Inflammatory macrophage treated with lipopolysaccharide for 1 hour (primary cell): ENCODE measurements around the gene ARHGEF33.
"Not testable (repeated sequence)": the region's sequence is repeated elsewhere in the genome, so short reads cannot be mapped to it uniquely, and the experiment has no call there.

Experiments
- DNase-seq, 2 donors: peaks; one replicate each; pipeline ENCODE4 v3.0.0-alpha.2; 2020 to 2022

Gene ARHGEF33

DNA sequence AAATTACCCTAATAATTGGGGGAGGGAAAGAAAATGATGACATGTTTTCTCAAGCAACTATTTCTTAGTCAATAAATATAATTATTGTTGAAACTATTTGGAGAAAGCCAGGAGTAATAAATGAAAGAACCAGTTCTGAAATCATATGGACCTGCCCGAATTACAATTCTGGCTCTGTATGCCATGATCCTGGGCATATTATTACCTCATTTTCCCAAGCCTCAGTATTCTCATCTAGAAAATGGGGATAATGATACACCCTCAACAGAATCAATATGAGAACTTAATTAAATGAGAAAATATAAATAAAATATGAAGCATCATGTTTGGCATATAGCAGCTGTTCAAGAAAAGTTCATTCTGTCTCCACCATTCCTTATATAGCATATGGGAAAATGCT, 22.9 kb downstream of the ARHGEF33 start:
- DNase-seq, result no peak

DNA sequence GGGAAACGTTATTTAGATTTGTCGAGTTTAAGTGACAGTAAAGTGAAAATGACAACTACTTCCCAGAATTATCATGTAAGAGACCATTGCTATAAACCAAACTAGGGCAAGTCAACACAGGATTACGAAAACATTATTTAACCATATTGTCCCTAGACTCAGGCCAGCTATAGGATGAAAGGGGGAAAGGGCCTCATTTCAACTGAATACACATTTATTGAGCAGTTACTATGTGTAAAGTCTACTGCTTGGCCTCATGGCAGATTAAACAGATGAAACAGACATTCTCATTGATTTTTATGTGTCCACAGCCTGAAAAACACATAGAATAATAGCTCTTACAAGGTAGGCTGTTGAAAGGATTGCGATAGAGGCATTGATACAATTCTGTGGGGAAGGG, 32.7 kb downstream of the ARHGEF33 start:
- DNase-seq, result no peak

- no peak for DNase-seq
Measured at GRCh38 chr2:38922902-38923301, 33.2 kb downstream of the ARHGEF33 start.

GRCh38 chr2:38925982-38926381, 36.3 kb downstream of the ARHGEF33 start:
- DNase-seq, result no peak

GRCh38 chr2:38930600-38930999, 40.9 kb downstream of the ARHGEF33 start:
- DNase-seq, result no peak

DNA sequence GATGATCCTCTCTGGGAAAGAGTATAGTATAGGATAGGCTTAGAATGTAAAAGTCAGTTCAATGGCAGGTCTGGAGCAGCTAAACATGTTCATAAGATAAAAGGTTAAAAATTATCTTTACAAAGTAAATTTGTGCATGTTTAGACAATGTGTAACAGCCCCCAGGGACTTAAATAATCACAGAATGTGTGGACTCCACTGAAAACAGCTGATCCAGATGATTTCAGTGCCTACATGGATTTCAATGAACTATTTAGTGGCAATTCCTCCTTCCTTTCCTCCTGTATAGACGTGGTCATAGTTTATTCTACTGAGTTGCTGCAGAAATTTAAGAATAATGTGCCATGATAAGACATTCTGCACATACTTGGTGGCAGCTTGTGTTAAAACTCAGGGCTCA, 42.9 kb downstream of the ARHGEF33 start:
- DNase-seq, result no peak

GRCh38 chr2:38933653-38934052, 44.0 kb downstream of the ARHGEF33 start:
- DNase-seq, result no peak

DNA sequence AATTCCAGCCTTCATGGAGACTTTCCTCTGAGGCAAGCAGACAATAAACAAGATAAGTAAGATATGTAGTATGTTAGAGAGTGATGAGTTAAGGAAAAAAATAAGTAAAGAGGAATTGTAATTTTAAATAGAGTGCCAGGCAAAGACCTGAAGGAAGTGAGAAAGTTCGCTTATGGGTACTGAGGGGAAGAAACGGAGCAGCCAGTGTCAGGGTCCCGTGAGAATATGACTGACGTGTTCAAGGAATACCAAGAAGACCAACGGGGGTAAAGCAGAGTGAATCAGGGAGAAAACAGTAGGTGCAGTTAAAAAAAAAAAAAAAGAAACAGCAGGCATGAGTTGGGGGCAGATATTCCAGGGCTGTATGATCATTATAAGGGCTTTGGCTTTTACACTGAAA, 45.1 kb downstream of the ARHGEF33 start:
- DNase-seq, result no peak

- no peak for DNase-seq
Measured at GRCh38 chr2:38935568-38936172, 46.0 kb downstream of the ARHGEF33 start.

DNA sequence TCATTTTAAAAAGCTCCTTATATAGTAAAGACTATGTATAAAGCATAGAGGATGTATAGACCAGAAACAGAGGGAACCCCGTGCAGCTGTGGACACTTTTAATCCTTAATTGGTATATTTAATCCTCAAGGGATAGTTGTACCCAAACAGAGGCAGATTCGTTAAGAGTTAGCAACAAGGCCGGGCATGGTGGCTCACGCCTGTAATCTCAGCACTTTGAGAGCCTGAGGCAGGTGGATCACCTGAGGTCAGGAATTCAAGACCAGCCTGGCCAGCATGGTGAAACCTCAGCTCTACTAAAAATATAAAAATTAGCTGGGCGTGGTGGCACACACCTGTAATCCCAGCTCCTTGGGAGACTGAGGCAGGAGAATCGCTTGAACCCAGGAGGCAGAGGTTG, 46.8 kb downstream of the ARHGEF33 start:
- not testable (repeated sequence) for DNase-seq

DNA sequence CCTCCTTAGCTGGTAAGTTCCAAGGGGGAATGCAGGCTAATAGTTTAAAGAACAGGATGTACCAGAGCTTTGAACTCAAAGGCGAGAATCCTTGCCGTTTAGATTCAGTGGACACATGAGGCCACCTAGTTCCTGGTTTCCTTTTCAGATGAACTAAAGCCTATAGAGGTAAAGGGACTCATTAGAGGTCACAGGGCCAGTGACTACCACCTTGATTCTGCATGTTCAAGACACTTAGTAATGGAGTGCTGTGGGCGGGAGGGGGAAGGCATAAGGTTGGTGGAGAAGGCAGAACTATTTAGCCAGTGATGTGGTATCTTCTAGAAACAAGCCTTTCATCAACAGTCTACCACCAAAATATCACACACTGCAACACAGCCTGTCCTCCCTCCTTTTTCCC, 47.9 kb downstream of the ARHGEF33 start:
- DNase-seq, result no peak

DNA sequence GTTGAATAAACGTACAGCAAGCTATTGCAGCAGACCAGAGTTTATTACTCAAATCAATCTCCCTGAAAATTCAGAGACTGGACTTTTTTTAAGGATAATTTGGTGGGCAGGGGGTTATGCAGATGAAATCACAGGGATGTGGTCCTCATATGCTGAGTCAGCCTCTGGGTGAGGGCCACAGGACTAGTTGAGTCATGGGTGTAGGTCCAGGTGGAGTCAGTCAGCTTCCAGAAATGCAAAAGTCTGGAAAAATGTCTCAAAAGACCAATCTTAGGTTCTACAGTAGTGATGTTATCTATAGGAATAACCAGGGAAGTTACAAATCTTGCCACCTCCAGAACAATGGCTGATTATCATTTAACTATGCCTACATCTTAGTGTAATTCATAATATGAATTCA, 51.1 kb downstream of the ARHGEF33 start:
- no peak for DNase-seq

- no peak for DNase-seq
Measured at GRCh38 chr2:38943784-38944183, 54.1 kb downstream of the ARHGEF33 start.

GRCh38 chr2:38945372-38945771, 55.7 kb downstream of the ARHGEF33 start:
- no peak for DNase-seq

DNA sequence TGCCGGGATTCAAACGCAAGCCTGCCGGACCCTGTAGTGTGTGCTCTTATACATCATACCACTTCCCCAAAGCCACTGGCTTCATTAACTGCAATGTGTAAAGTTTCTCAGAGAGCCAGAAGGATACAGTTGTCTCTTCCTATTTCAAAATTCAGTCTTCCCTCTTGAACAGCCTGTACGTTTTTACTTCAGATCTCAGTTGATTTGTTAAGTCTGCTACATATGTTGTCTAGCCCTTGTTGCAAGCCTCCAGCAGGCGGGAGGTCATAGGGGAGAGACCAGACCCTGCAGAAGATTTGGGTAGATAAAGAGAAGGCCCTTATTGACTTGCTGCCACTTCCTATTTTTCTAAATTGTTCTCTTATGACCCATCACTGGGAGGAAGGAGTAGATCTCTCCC, 56.2 kb downstream of the ARHGEF33 start:
- peak; percentile 12 to 27 for DNase-seq

DNA sequence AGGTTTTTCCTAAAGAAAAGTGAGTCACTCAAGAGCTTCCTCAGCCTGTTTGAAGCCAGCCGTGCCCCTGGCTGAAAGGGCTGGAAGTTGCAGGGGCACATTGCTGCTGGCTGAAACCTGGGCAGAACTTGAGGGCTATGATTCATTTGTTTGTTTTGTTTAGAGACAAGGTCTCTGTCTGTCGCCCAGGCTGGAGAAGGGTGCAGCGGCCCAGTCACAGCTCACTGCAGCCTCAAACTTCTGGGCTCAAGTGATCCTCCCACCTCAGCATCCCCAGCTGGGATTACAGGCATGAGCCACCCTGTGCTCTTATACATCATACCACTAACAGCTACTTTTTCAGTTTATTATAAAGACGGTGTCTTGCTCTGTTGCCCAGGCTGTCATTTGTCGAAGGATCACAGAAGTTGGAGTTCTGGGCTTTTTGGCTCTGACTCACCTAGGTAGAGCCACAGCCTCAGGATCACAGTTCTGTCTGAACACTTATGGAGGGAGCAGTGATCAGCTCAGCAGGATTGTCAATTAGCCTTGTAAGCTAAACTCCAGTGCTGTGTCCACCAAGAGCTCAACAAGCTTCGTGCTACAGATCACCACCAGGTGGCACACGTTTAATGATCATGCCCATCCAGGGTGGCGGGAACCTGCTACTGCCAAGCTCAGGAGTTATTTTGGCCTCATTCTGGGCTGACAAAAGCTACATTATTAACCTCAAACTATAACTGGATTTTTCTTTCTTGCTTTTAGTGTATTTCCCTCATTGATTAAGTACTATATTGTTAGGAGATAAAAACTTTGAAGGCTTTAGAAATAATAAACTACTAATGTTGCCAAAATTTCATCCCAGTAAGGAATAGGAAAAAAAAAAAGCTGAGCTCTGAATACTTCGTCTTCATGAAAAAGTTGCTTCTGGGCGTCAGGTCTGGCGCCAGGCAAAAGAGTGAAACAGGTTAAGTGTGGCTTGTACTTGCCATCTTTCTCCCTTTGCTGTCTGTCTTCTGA, 57.9 kb downstream of the ARHGEF33 start:
- DNase-seq, result peak; percentile 44 to 76

DNA sequence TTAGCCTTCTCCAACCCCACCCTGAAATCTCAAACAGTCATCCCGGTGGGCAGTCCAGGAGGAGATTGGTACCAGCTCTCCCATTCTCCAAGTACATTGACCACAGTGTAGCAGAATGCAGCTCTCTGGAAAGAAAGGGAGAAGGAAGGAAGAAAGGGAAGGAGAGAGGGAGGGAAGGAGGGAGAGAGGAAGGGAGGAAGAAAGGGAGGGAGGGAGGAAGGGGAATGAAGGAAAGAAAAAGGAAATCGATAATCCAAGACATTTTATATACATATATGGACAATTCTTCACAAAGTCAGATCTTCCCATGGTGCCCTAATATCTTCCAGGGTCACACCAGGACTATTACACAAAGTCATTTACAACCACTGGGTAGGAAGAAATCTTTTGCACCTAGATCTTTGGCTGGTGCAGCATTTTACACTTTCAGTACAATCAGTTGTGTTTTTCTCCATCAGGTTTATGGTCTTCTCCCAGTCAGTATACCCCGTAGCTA, 58.8 kb downstream of the ARHGEF33 start:
- DNase-seq, result no peak

DNA sequence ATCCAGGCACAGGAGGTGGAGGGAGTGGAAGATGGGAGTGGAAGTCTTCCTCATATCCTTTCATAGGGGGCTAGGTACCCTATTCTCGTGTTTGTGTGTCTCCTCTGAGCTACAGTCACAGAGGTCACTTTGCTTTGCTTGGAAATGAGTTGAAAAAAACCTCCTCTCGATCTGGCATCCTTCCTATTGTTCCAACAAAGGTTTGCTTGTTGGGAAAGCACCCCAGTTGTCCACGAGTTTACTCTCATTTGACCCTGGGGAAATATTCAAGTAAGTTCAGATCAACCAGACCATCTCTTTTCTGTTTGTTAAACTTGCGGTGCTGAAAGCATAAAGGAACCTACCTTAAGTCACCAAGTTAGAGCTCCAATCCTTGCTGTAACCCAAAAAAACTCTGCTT, 59.3 kb downstream of the ARHGEF33 start:
- DNase-seq, result no peak

DNA sequence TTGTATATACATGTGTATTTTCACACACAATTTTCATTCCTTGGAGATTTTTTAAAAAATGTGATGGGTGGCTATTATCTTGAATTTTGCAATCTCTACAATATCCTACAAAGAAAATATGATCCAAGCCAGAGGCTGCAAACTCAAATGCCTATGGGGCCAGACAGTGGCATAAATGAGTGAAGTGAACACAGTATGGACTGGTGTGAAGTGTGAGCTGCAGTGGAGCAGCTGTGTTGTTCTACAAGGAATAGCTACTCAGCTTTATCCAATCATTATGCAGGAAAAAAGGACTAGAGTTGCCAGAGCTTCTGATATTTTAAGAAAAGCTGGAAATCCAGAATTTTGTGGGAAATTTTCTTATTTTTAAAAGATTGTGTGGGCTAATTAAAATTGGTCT, 62.1 kb downstream of the ARHGEF33 start:
- no peak for DNase-seq

DNA sequence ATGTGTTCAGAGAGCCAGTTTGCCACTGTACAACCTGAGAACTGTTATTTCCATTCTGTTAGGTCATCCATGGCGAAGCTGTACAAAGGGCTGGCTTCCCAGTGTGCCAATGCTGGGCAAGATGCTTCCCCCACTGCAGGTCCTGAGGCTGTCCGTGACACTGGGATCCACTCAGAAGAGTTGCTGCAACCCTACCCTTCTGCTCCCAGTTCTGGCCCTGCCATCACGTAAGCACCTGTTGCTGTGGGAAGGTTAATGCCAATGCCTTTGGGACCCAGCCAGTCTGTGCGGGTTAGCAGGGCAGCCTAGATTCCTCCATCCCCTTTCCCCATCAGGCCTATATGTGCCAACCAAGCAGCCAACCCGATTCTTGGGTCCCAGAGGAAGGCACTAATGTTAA, 68.3 kb downstream of the ARHGEF33 start:
- DNase-seq, result no peak

DNA sequence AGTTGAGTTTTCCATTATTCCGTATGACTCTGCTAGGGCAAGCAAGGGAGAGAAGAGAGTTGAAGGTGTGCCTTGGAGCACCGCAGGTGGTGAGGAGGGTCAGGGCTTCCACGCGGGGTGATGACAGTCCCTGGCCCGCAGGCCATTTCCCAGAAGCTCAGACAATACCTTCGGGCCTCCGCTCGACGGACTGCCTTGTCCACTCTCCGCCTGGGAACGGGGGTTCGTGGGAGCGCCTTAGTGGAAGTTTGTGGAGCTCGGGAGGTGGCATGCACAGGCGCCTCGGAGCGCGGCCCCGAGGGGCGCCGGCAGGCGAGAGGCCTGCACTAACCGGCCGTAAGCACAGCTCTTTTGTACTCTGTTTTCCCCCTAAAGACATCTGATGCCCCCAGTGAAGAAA, 69.8 kb downstream of the ARHGEF33 start:
- no peak for DNase-seq

DNA sequence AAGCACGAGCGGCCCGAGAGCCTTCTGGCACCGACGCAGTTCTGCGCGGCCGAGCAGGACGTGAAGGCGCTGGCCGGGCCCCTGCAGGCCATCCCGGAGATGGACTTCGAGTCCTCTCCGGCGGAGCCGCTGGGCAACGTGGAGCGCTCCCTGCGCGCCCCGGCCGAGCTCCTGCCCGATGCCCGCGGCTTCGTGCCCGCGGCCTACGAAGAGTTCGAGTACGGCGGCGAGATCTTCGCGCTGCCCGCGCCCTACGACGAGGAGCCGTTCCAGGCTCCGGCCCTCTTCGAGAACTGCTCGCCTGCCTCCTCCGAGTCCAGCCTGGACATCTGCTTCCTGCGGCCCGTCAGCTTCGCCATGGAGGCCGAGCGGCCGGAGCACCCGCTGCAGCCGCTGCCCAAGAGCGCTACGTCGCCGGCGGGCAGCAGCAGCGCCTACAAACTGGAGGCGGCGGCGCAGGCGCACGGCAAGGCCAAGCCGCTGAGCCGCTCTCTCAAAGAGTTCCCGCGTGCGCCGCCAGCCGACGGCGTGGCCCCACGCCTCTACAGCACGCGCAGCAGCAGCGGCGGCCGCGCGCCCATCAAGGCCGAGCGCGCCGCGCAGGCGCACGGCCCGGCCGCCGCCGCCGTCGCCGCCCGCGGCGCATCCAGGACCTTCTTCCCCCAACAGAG, 70.4 kb downstream of the ARHGEF33 start:
- DNase-seq, result peak; percentile 74 to 75

- no peak for DNase-seq
Measured at GRCh38 chr2:38960609-38961320, 71.1 kb downstream of the ARHGEF33 start.
